Adrenal gland (tissue), 5 donors: ENCODE measurements around the gene PTGER4.

ENCODE experiments used
- CTCF ChIP-seq, 6 experiments: fragments of 450-650 bp in 4 of 6; fragments of 200-600 bp in 2 of 6; sonication (generic) in 1 of 6; IDR thresholded peaks; 1 replicate in 5 of 6; 2 replicates in 1 of 6; pipeline versions ENCODE4 v1.5.1 to v1.8.0; 2016 to 2021; ENCODE audit warnings: antibody characterized with exemption in 6 of 6, mild to moderate bottlenecking in 2 of 6, moderate library complexity in 1 of 6
- POLR2A ChIP-seq, 2 donors: fragments of 450-650 bp; IDR thresholded peaks; one replicate each; pipeline ENCODE4 v1.6.1; 2017; ENCODE audit warnings: antibody characterized with exemption in 2 of 2, mild to moderate bottlenecking in 2 of 2, moderate library complexity in 1 of 2
- donor health status: DM: no; HTN: no; CAD: no.

GRCh38 chr5:40691894-40692293, 12.2 kb downstream of the PTGER4 start:
- TF ChIP-seq CTCF (IDR thresholded peaks at IDR 0.05) (no peak), POLR2A (IDR thresholded peaks at IDR 0.05) (no peak)
